HepG2 (cell line): ENCODE data around the gene CENPB. TPM values are rescaled to one million over a fixed set of nuclear protein-coding genes. Genes with fewer than 3 reads are reported as not detected.

ENCODE experiments used
- ARID2 ChIP-seq: sonication (generic); formaldehyde crosslinking; IDR thresholded peaks from 2 replicates; pipeline ENCODE4 v1.8.1; 2022; ENCODE audit warnings: mild to moderate bottlenecking, missing genetic modification reagents, borderline replicate concordance
- ATF1 ChIP-seq: IDR thresholded peaks from 2 replicates; pipeline ENCODE4 v1.6.1; 2016; ENCODE audit warnings: mild to moderate bottlenecking, control low read depth
- ATF7 ChIP-seq, 2 experiments: fragments of 450-650 bp in 1 of 2; sonication (generic) in 1 of 2; formaldehyde crosslinking in 1 of 2; IDR thresholded peaks; 2 replicates each; pipeline versions ENCODE4 v1.4.0 to v1.6.1; 2016 to 2020; ENCODE audit warnings: antibody characterized with exemption in 1 of 2, mild to moderate bottlenecking in 1 of 2, missing genetic modification reagents in 1 of 2
- CREM ChIP-seq, 2 experiments: sonication (generic) in 1 of 2; formaldehyde crosslinking in 1 of 2; IDR thresholded peaks; 2 replicates each; pipeline versions ENCODE4 v1.4.0 to v1.6.1; 2016 to 2020; ENCODE audit warnings: antibody characterized with exemption in 1 of 2, mild to moderate bottlenecking in 1 of 2, missing genetic modification reagents in 1 of 2
- ESRRA ChIP-seq: sonication (generic); formaldehyde crosslinking; IDR thresholded peaks from 2 replicates; pipeline ENCODE4 v1.5.1; 2020; ENCODE audit warnings: mild to moderate bottlenecking, low read depth, missing genetic modification reagents
- HMG20A ChIP-seq: IDR thresholded peaks from 2 replicates; pipeline ENCODE4 v1.6.1; 2016; ENCODE audit warnings: borderline replicate concordance
- HNF4A ChIP-seq: sonication (generic); formaldehyde crosslinking; IDR thresholded peaks from 2 replicates; pipeline ENCODE4 v1.4.0; 2020; ENCODE audit warnings: missing genetic modification reagents
- HNRNPK ChIP-seq: fragments of 200-400 bp; formaldehyde crosslinking; IDR thresholded peaks from 2 replicates; pipeline ENCODE4 v1.6.1; 2018; ENCODE audit warnings: low read length, low read depth, moderate library complexity, mild to moderate bottlenecking; ENCODE audit not compliant: poor library complexity, severe bottlenecking
- HOXA9 ChIP-seq: sonication (generic); formaldehyde crosslinking; IDR thresholded peaks from 2 replicates; pipeline ENCODE4 v1.8.1; 2022; ENCODE audit warnings: missing genetic modification reagents, mild to moderate bottlenecking, moderate library complexity, borderline replicate concordance
- KDM4B ChIP-seq: sonication (generic); formaldehyde crosslinking; IDR thresholded peaks from 2 replicates; pipeline ENCODE4 v1.4.0; 2020; ENCODE audit warnings: missing genetic modification reagents
- KDM5A ChIP-seq: fragments of 200-600 bp; sonication (generic); IDR thresholded peaks from 2 replicates; pipeline ENCODE4 v1.7.0; 2018; ENCODE audit warnings: antibody characterized with exemption, mild to moderate bottlenecking, low read length, borderline replicate concordance
- MEF2D ChIP-seq: sonication (generic); formaldehyde crosslinking; IDR thresholded peaks from 2 replicates; pipeline ENCODE4 v1.5.1; 2020; ENCODE audit warnings: mild to moderate bottlenecking, missing genetic modification reagents
- MIER2 ChIP-seq: IDR thresholded peaks from 2 replicates; pipeline ENCODE4 v1.6.1; 2016; ENCODE audit warnings: missing biosample characterization, missing genetic modification reagents
- MXI1 ChIP-seq: IDR thresholded peaks from 3 replicates; pipeline ENCODE4 v1.6.1; 2012; ENCODE audit warnings: low read depth, low read length, inconsistent platforms, borderline replicate concordance
- SCMH1 ChIP-seq: sonication (generic); formaldehyde crosslinking; IDR thresholded peaks from 2 replicates; pipeline ENCODE4 v1.9.0; 2021; ENCODE audit warnings: missing genetic modification reagents, mild to moderate bottlenecking, borderline replicate concordance
- SRSF1 ChIP-seq: fragments of 200-400 bp; formaldehyde crosslinking; optimal IDR thresholded peaks from 2 replicates; pipeline ENCODE3; 2017; ENCODE audit warnings: mild to moderate bottlenecking, low read depth, low read length, moderate library complexity
- UBTF ChIP-seq: sonication (generic); formaldehyde crosslinking; IDR thresholded peaks from 2 replicates; pipeline ENCODE4 v1.4.0; 2020; ENCODE audit warnings: mild to moderate bottlenecking, missing genetic modification reagents
- YEATS4 ChIP-seq: sonication (generic); formaldehyde crosslinking; IDR thresholded peaks from 2 replicates; pipeline ENCODE4 v1.4.0; 2020; ENCODE audit warnings: missing genetic modification reagents, borderline replicate concordance
- ZNF124 ChIP-seq: sonication (generic); formaldehyde crosslinking; IDR thresholded peaks from 2 replicates; pipeline ENCODE4 v1.4.0; 2020; ENCODE audit warnings: missing genetic modification reagents
- ZNF772 ChIP-seq: sonication (generic); formaldehyde crosslinking; IDR thresholded peaks from 2 replicates; pipeline ENCODE4 v1.5.0; 2020; ENCODE audit warnings: mild to moderate bottlenecking, missing genetic modification reagents
- polyA plus RNA-seq, 8 experiments: library from polyadenylated mRNA; depleted of rRNA in 3 of 8; stranded (reverse) in 7 of 8; unstranded in 1 of 8; fragments of >200 nt; fragmentation: Illumina TruSeq in 4 of 8; extraction: Trizol in 4 of 8; gene quantifications; 2 replicates each; pipeline versions ENCODE4 v1.2.1 to v1.2.3, GENCODE V29; 2011 to 2016; ENCODE audit warnings: low read depth in 4 of 8, missing spikeins in 1 of 8, mixed read lengths in 1 of 8; ENCODE audit not compliant: insufficient read depth in 1 of 8
- total RNA-seq, 5 experiments: library from RNA; depleted of rRNA; stranded (reverse); fragments of >200 nt; fragmentation: Illumina TruSeq; extraction: Trizol; gene quantifications; 2 replicates each; pipeline ENCODE4 v1.2.3, GENCODE V29; 2016; ENCODE audit warnings: low read depth in 1 of 5
- TF ChIP-seq, protein P1 (sequence below): sonication (generic); formaldehyde crosslinking; IDR thresholded peaks from 2 replicates; pipeline ENCODE4 v1.4.0; 2020; ENCODE audit warnings: mild to moderate bottlenecking, low read depth, missing genetic modification reagents
- TF ChIP-seq, protein P2 (sequence below): sonication (generic); formaldehyde crosslinking; IDR thresholded peaks from 2 replicates; pipeline ENCODE4 v1.4.0; 2020; ENCODE audit warnings: mild to moderate bottlenecking, missing genetic modification reagents

CENPB gene
- total and polyA plus RNA-seq, 2 of the 13 experiments (the other 11 are each of a cell fraction or from before 2014, with no cell fraction given) = 10.4 to 54.5 TPM

GRCh38 chr20:3818155-3819151 lies 31.9 kb upstream of the CENPB start (continued):
- TF ChIP-seq ATF7 (IDR thresholded peaks at IDR 0.05) (no peak), ATF7 (CRISPR knock-in tag; IDR thresholded peaks at IDR 0.05) (no peak), CREM (IDR thresholded peaks at IDR 0.05) (0 out of 2 replicates have a peak, but pooled peaks have one; percentile 25), CREM (CRISPR knock-in tag; IDR thresholded peaks at IDR 0.05) (no peak), KDM4B (CRISPR knock-in tag) (peak; percentile 56; the same call in 1 of the 2 replicates), MXI1 (peak; percentile 87; the same call in 2 of the 3 replicates), HMG20A (CRISPR knock-in tag) (peak; percentile 59; the same call in 1 of the 2 replicates), KDM5A (no peak), YEATS4 (CRISPR knock-in tag) (0 out of 2 replicates have a peak, but pooled peaks have one; percentile 20), MEF2D (CRISPR knock-in tag) (peak; percentile 77; the same call in 1 of the 2 replicates), ARID2 (CRISPR knock-in tag) (peak; percentile 28; the same call in 1 of the 2 replicates), HNRNPK (no peak), MIER2 (CRISPR knock-in tag) (peak; percentile 91), ATF1 (CRISPR knock-in tag) (no peak), ZNF772 (CRISPR knock-in tag) (peak; percentile 75; the same call in 1 of the 2 replicates), UBTF (peak; percentile 92), ESRRA (CRISPR knock-in tag) (no peak; the same call in 1 of the 2 replicates), SRSF1 (peak; percentile 48), SCMH1 (no peak), ZNF124 (CRISPR knock-in tag) (peak; percentile 95), HOXA9 (no peak), HNF4A (peak; percentile 36; the same call in 1 of the 2 replicates)
- TF ChIP-seq, protein P1, sequence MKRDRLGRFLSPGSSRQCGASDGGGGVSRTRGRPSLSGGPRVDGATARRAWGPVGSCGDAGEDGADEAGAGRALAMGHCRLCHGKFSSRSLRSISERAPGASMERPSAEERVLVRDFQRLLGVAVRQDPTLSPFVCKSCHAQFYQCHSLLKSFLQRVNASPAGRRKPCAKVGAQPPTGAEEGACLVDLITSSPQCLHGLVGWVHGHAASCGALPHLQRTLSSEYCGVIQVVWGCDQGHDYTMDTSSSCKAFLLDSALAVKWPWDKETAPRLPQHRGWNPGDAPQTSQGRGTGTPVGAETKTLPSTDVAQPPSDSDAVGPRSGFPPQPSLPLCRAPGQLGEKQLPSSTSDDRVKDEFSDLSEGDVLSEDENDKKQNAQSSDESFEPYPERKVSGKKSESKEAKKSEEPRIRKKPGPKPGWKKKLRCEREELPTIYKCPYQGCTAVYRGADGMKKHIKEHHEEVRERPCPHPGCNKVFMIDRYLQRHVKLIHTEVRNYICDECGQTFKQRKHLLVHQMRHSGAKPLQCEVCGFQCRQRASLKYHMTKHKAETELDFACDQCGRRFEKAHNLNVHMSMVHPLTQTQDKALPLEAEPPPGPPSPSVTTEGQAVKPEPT = no peak
- TF ChIP-seq, protein P2, sequence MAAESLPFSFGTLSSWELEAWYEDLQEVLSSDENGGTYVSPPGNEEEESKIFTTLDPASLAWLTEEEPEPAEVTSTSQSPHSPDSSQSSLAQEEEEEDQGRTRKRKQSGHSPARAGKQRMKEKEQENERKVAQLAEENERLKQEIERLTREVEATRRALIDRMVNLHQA (CRISPR knock-in tag) = no peak
